HepG2 (cell line): ENCODE results near the gene MFSD12. TPM values are rescaled to one million over a fixed set of nuclear protein-coding genes. Genes with fewer than 3 reads are reported as not detected.
A peak's percentile ranks its signal among the peaks of the same experiment; 100 is the strongest.

Source experiments
- ATAC-seq: fragments of 200-7000 bp; cut with Tn5 transposase; 3 replicates; pipeline ENCODE4 v1.9.1; 2020; ENCODE audit warnings: mild to moderate bottlenecking, moderate library complexity
- BruUV-seq: library from RNA; stranded (reverse); fragments of 400-500 nt; replicated peaks from 2 replicates; lab custom pipeline; 2021; lab: Mats Ljungman, UMichigan
- CTCF ChIA-PET: fragments of 300-600 bp; formaldehyde crosslinking; extraction: SDS; loops from one replicate; lab custom pipeline; 2021; ENCODE audit warnings: low total read pairs, inconsistent platforms, low intra/inter-chr PET ratio; lab: Yijun Ruan, JAX
- POLR2A ChIA-PET: fragments of 350-600 bp; sonication (Branson Sonifier 250); formaldehyde crosslinking; loops from one replicate; lab custom pipeline; 2020; ENCODE audit warnings: antibody characterized with exemption, inconsistent platforms; lab: Yijun Ruan, JAX
- DNase-seq: peaks from one replicate; pipeline ENCODE4 v3.0.0-alpha.2; 2015; ENCODE audit warnings: low spot score
- FAIRE-seq: peaks from 3 replicates; lab custom pipeline; 2011; peaks lifted over from hg19 to GRCh38; lab: Jason Lieb, UNC
- H2AFZ ChIP-seq: one replicate; pipeline ENCODE4 v1.6.1; 2011; ENCODE audit warnings: low read length, inconsistent platforms
- H3K27ac ChIP-seq: fragments of 300-600 bp; 3 replicates; pipeline ENCODE4 v1.8.0; 2011; ENCODE audit warnings: mixed run types, mild to moderate bottlenecking, mixed read lengths, low read length, inconsistent platforms; ENCODE audit not compliant: insufficient read depth; ENCODE audit errors: extremely low read length
- H3K27me3 ChIP-seq, 2 experiments: fragments of 200-600 bp in 1 of 2; 2 replicates in 1 of 2; 3 replicates in 1 of 2; pipeline versions ENCODE4 v1.6.0 to v1.8.0; 2011; ENCODE audit warnings: low read length in 2 of 2, mild to moderate bottlenecking in 2 of 2, moderate library complexity in 2 of 2, inconsistent platforms in 1 of 2; ENCODE audit not compliant: insufficient read depth in 2 of 2, control insufficient read depth in 1 of 2
- H3K36me3 ChIP-seq, 2 experiments: fragments of 200-600 bp in 1 of 2; replicated peaks in 1 of 2; 2 replicates in 1 of 2; 3 replicates in 1 of 2; pipeline versions ENCODE4 v1.5.1 to v1.8.0; 2011; ENCODE audit warnings: low read length in 2 of 2, inconsistent platforms in 1 of 2; ENCODE audit not compliant: insufficient read depth in 2 of 2, control insufficient read depth in 1 of 2
- H3K4me1 ChIP-seq: 2 replicates; pipeline ENCODE4 v1.5.1; 2012; ENCODE audit warnings: low read length, inconsistent platforms; ENCODE audit not compliant: insufficient read depth
- H3K4me2 ChIP-seq: 2 replicates; pipeline ENCODE4 v1.6.0; 2011; ENCODE audit warnings: low read depth, low read length, inconsistent platforms
- H3K4me3 ChIP-seq, 3 experiments: fragments of 200-600 bp in 1 of 3; sonication (generic), shearing (Covaris generic) in 1 of 3; replicated peaks in 1 of 3; 2 replicates each; pipeline ENCODE4 v1.5.1; 2011 to 2016; ENCODE audit warnings: low read length in 3 of 3, inconsistent platforms in 2 of 3, low read depth in 2 of 3, mild to moderate bottlenecking in 2 of 3, control low read depth in 1 of 3, mixed read lengths in 1 of 3; ENCODE audit not compliant: insufficient read depth in 1 of 3
- H3K79me2 ChIP-seq: one replicate; pipeline ENCODE4 v1.6.1; 2011; ENCODE audit warnings: low read length, inconsistent platforms; ENCODE audit not compliant: insufficient read depth
- H3K9ac ChIP-seq: 2 replicates; pipeline ENCODE4 v1.6.0; 2011; ENCODE audit warnings: mild to moderate bottlenecking, low read depth, low read length, inconsistent platforms; ENCODE audit not compliant: insufficient read depth
- H3K9me3 ChIP-seq: 2 replicates; pipeline ENCODE4 v1.5.1; 2012; ENCODE audit warnings: mild to moderate bottlenecking, low read length
- H4K20me1 ChIP-seq: 2 replicates; pipeline ENCODE4 v1.6.0; 2011; ENCODE audit warnings: inconsistent platforms, mild to moderate bottlenecking, low read length, moderate library complexity; ENCODE audit not compliant: insufficient read depth
- ARID5B ChIP-seq: IDR thresholded peaks from 2 replicates; pipeline ENCODE4 v1.4.0; 2020; ENCODE audit warnings: mild to moderate bottlenecking, missing genetic modification reagents
- CBX2 ChIP-seq, 2 experiments: fragments of 200-600 bp in 1 of 2; sonication (generic); formaldehyde crosslinking in 1 of 2; IDR thresholded peaks; 2 replicates each; pipeline versions ENCODE4 v1.7.0 to v1.8.1; 2018 to 2022; ENCODE audit warnings: low read depth in 2 of 2, low read length in 1 of 2, mild to moderate bottlenecking in 1 of 2, missing genetic modification reagents in 1 of 2
- ERF ChIP-seq: IDR thresholded peaks from 2 replicates; pipeline ENCODE4 v1.6.1; 2018; ENCODE audit warnings: missing biosample characterization, missing genetic modification reagents
- HDAC6 ChIP-seq: fragments of 200-600 bp; sonication (generic); IDR thresholded peaks from 2 replicates; pipeline ENCODE4 v1.7.0; 2017; ENCODE audit warnings: mild to moderate bottlenecking, antibody characterized with exemption, low read length, low read depth
- MAX ChIP-seq: IDR thresholded peaks from 2 replicates; pipeline ENCODE4 v1.6.1; 2012; ENCODE audit warnings: inconsistent platforms
- MYC ChIP-seq: sonication (generic); formaldehyde crosslinking; IDR thresholded peaks from 2 replicates; pipeline ENCODE4 v1.9.0; 2021; ENCODE audit warnings: missing genetic modification reagents, borderline replicate concordance
- NFKB2 ChIP-seq: sonication (generic); formaldehyde crosslinking; IDR thresholded peaks from 2 replicates; pipeline ENCODE4 v1.4.0; 2020; ENCODE audit warnings: missing genetic modification reagents, borderline replicate concordance
- POLR2AphosphoS2 ChIP-seq: IDR thresholded peaks from 2 replicates; pipeline ENCODE4 v1.6.1; 2011; ENCODE audit warnings: low read depth, low read length, improper control_type of control experiment
- POLR2G ChIP-seq: fragments of 200-400 bp; formaldehyde crosslinking; IDR thresholded peaks from 2 replicates; pipeline ENCODE4 v1.6.1; 2018; ENCODE audit warnings: mild to moderate bottlenecking, low read depth, low read length, moderate library complexity
- SAP130 ChIP-seq: IDR thresholded peaks from 2 replicates; pipeline ENCODE4 v1.6.1; 2016; ENCODE audit warnings: low read depth
- SOX5 ChIP-seq: IDR thresholded peaks from 2 replicates; pipeline ENCODE4 v1.6.1; 2016; ENCODE audit warnings: borderline replicate concordance
- SSRP1 ChIP-seq: IDR thresholded peaks from 2 replicates; pipeline ENCODE4 v1.6.1; 2016; ENCODE audit warnings: control low read depth
- TMF1 ChIP-seq: sonication (generic); formaldehyde crosslinking; IDR thresholded peaks from 2 replicates; pipeline ENCODE4 v1.8.1; 2022; ENCODE audit warnings: low read depth, missing genetic modification reagents
- YEATS4 ChIP-seq: sonication (generic); formaldehyde crosslinking; IDR thresholded peaks from 2 replicates; pipeline ENCODE4 v1.4.0; 2020; ENCODE audit warnings: missing genetic modification reagents, borderline replicate concordance
- ZBTB25 ChIP-seq: IDR thresholded peaks from 2 replicates; pipeline ENCODE4 v1.6.1; 2018; ENCODE audit warnings: missing genetic modification reagents
- ZFP91 ChIP-seq: sonication (generic); formaldehyde crosslinking; IDR thresholded peaks from 2 replicates; pipeline ENCODE4 v1.9.0; 2022; ENCODE audit warnings: missing genetic modification reagents, mild to moderate bottlenecking, borderline replicate concordance
- ZFYVE20 ChIP-seq: sonication (generic); formaldehyde crosslinking; IDR thresholded peaks from 2 replicates; pipeline ENCODE4 v1.8.0; 2023; ENCODE audit warnings: low read depth, mild to moderate bottlenecking, moderate library complexity, missing genetic modification reagents, borderline replicate concordance
- ZNF572 ChIP-seq: sonication (generic); formaldehyde crosslinking; IDR thresholded peaks from 2 replicates; pipeline ENCODE4 v1.5.1; 2020; ENCODE audit warnings: mild to moderate bottlenecking, missing genetic modification reagents
- ZNF792 ChIP-seq: IDR thresholded peaks from 2 replicates; pipeline ENCODE4 v1.6.1; 2016
- WGBS: methylation state at CpG from one replicate; pipeline ENCODE4 v1.1.6; 2017; ENCODE audit warnings: low lambda C conversion rate; 5-methylcytosine and 5-hydroxymethylcytosine counted together
- in situ Hi-C: cut with HindIII; loops from 2 replicates; pipeline ENCODE4 v1.10.0; 2017; ENCODE audit warnings: low pct_unique_long_range_greater_than_20kb; ENCODE audit not compliant: extremely low pct_ligation_motif_present
- intact Hi-C: fragments of 100-400 bp; cut with micrococcal nuclease; formaldehyde crosslinking; loops from one replicate; pipeline ENCODE4 v1.10.0; 2022; ENCODE audit not compliant: unreplicated experiment
- polyA plus RNA-seq, 8 experiments: library from polyadenylated mRNA; depleted of rRNA in 3 of 8; stranded (reverse) in 7 of 8; unstranded in 1 of 8; fragments of >200 nt; fragmentation: Illumina TruSeq in 4 of 8; extraction: Trizol in 4 of 8; gene quantifications; 2 replicates each; pipeline versions ENCODE4 v1.2.1 to v1.2.3, GENCODE V29; 2011 to 2016; ENCODE audit warnings: low read depth in 4 of 8, missing spikeins in 1 of 8, mixed read lengths in 1 of 8; ENCODE audit not compliant: insufficient read depth in 1 of 8
- total RNA-seq, 5 experiments: library from RNA; depleted of rRNA; stranded (reverse); fragments of >200 nt; fragmentation: Illumina TruSeq; extraction: Trizol; gene quantifications; 2 replicates each; pipeline ENCODE4 v1.2.3, GENCODE V29; 2016; ENCODE audit warnings: low read depth in 1 of 5

Gene MFSD12
- total and polyA plus RNA-seq, 2 of the 13 experiments (the other 11 are each of a cell fraction or from before 2014, with no cell fraction given): 27.2 to 29.1 TPM

GRCh38 chr19:3572855-3573161, 15.4 kb upstream of the MFSD12 start, which contains the start of gene HMG20B:
Gene HMG20B (plus strand): TSS chr19:3572944. CDS start chr19:3573310, 366 bp downstream.
- Histone ChIP-seq H3K27me3 (no peaks in the 10 kb centered on the region), H3K4me3 (peak within 1 kb of the TSS; percentile 81 to 94 (median 92)), H3K4me1 (peaks cover 41% of the 10 kb centered on the region), H3K9ac (peak within 1 kb of the TSS; percentile 87), H3K9me3 (no peaks in the 10 kb centered on the region), H3K79me2 (peaks cover 2% of the 10 kb centered on the region), H2AFZ (no peak within 1 kb of the TSS), H3K36me3 (no peaks in the 10 kb centered on the region; a peak in 1 of 5 replicates), H4K20me1 (peaks cover 4% of the 10 kb centered on the region), H3K27ac (peak within 1 kb of the TSS; percentile 63), H3K4me2 (peak within 1 kb of the TSS; percentile 77)
- 0% methylated on average over 2 of the region's 30 CpGs for WGBS
- no peak for FAIRE-seq
- CTCF ChIA-PET: no interaction called here
- no peak for ATAC-seq
- BruUV-seq: no TSS peak
- no peak for DNase-seq
- in situ Hi-C loops (no loop called here), intact Hi-C loops (loop anchor here (5.0 kb wide), 1 partner anchor 66 kb away; the partner anchor contains the start of gene FZR1)
- POLR2A ChIA-PET: no interaction called here
- no peak for TF ChIP-seq MAX
- TF ChIP-seq ZFP91 (CRISPR knock-in tag): peak; percentile 1; the same call in 1 of the 2 replicates
- TF ChIP-seq ARID5B: no peak
- TF ChIP-seq ERF (CRISPR knock-in tag): no peak
- TF ChIP-seq NFKB2: no peak
- TF ChIP-seq ZNF572 (CRISPR knock-in tag): no peak
- no peak for TF ChIP-seq CBX2 (IDR thresholded peaks at IDR 0.05; ENCODE audit: low read depth, low read length)
- no peak for TF ChIP-seq CBX2 (CRISPR knock-in tag; IDR thresholded peaks at IDR 0.05; ENCODE audit: low read depth)
- TF ChIP-seq SSRP1 (CRISPR knock-in tag): no peak
- no peak for TF ChIP-seq ZFYVE20 (CRISPR knock-in tag)
- no peak for TF ChIP-seq POLR2AphosphoS2
- TF ChIP-seq MYC (CRISPR knock-in tag): no peak
- peak; percentile 30 for TF ChIP-seq SAP130 (CRISPR knock-in tag)
- TF ChIP-seq YEATS4 (CRISPR knock-in tag): no peak
- TF ChIP-seq SOX5 (CRISPR knock-in tag): 0 out of 2 replicates have a peak, but pooled peaks have one; percentile 3
- 0 out of 2 replicates have a peak, but pooled peaks have one; percentile 1 for TF ChIP-seq ZBTB25 (CRISPR knock-in tag)
- TF ChIP-seq POLR2G: no peak
- TF ChIP-seq TMF1 (CRISPR knock-in tag): no peak
- TF ChIP-seq HDAC6: no peak
- no peak for TF ChIP-seq ZNF792 (CRISPR knock-in tag)
